Endometrial microvascular endothelial cells (primary cell): ENCODE measurements around the gene XPNPEP3. TPM values are rescaled to one million over a fixed set of nuclear protein-coding genes. Genes with fewer than 3 reads are reported as not detected.

Experiments
- in situ Hi-C: cut with HindIII; loops from 2 replicates; pipeline ENCODE4 v1.10.0; 2017; ENCODE audit warnings: low sequenced_read_pairs, low pct_unique_long_range_greater_than_20kb; ENCODE audit errors: inconsistent ontology term
- total RNA-seq: library from RNA; depleted of rRNA; stranded (reverse); fragments of >200 nt; gene quantifications from one replicate; pipeline ENCODE4 v1.2.3, GENCODE V29; 2015; ENCODE audit errors: inconsistent ontology term

XPNPEP3 gene
- total RNA-seq, 1 donor from 2014 or later: 7.9 TPM

- in situ Hi-C loops: no loop called here
Observed at GRCh38 chr22:40973144-40973543, 116.2 kb downstream of the XPNPEP3 start.

GRCh38 chr22:40975366-40975765 lies 118.4 kb downstream of the XPNPEP3 start:
- in situ Hi-C loops: no loop called here

DNA sequence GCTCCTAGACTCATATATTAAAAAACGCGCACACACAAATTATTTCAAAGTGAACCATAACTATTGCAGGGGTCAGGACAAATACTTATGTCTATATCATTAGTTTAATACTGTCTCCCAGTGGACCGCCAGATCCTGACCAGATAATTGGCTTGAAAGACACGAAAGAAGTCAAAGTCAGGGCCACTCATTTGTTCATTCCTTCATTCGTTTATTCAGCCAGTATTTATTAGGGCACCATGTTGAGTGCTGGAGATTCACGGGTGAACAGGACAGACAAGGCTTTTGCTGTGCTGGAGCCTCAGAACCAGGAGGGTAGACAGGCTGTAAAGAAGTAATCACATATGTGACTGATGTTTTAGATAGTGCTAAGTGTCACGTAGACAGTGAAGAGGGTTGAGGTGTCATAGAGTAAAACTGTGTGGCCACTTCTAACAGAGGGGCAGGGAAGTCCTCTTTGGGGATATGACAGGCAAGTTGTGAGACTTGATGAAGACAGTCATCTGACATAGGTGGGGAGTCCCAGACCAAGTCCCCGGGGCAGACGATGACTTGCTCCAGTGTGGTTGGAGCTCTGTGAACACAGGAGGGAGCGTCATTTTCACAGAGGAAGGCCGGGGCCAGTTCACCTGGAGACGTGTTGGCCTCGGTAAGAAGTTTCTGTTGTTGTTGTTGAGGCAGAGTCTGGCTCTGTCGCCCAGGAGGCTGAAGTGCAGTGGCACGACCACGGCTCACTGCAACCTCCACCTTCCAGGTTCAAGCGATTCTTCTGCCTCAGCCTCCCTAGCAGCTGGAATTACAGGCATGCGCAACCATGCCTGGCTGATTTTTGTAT lies 120.1 kb downstream of the XPNPEP3 start:
- in situ Hi-C loops: no loop called here

DNA sequence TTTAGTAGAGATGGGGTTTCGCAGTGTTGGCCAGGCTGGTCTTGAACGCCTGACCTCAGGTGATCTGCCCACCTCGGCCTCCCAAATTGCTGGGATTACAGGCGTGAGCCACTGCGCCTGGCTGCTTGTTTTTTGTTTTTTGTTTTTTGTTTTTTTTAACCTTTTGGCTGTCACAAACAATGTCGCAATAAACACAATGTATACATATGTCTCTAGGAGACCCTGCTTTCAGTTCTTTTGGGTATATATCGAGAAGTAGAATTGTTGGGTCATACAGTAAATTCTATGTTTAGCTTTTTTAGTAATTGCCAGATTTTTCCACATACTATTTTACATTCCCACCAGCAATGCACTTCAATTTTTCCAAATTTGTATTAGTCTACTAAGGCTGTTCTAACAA lies 122.2 kb downstream of the XPNPEP3 start:
- in situ Hi-C loops: no loop called here

DNA sequence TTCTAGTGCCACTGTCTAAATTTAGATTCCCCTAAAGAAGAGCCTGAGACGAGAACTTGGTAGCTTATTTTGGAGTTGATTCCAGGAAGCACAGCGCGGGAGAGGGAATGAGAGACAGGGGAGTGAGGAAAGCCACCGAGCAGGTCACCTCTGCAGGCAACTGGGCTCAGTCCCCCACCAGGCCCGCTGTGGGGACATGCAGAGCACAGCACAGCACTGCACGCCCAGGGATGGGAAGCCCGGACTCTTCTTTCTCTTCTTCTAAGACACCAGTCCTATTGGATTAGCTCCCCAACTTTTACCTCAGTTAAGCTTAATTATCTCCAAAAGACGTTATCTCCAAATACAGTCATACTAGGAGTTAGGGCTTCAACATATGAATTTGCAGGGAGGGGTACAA lies 122.9 kb downstream of the XPNPEP3 start:
- in situ Hi-C loops: no loop called here

Other genes with a start within 250 kb of the XPNPEP3 start
- 14.3 TPM for gene MRTFA, start 220.4 kb upstream of the XPNPEP3 start, total RNA-seq
- gene MCHR1, start 177.7 kb upstream of the XPNPEP3 start, total RNA-seq: not detected
- gene SLC25A17, start 37.8 kb upstream of the XPNPEP3 start, total RNA-seq: 31.0 TPM
- 88.5 TPM for gene ST13, start 509 bp upstream of the XPNPEP3 start, total RNA-seq
- gene DNAJB7, start 5.0 kb downstream of the XPNPEP3 start, total RNA-seq: not detected
- 97.5 TPM for gene RBX1, start 94.2 kb downstream of the XPNPEP3 start, total RNA-seq
- 55.7 TPM for gene EP300, start 235.4 kb downstream of the XPNPEP3 start, total RNA-seq